Endothelial cell (in vitro differentiated cells): ENCODE results near the gene LTC4S. TPM values are rescaled to one million over a fixed set of nuclear protein-coding genes. Genes with fewer than 3 reads are reported as not detected.

Experiments
- DNase-seq: peaks from one replicate; pipeline ENCODE4 v3.0.0; 2021; ENCODE audit warnings: low spot score
- H3K27ac Mint-ChIP-seq: one replicate; pipeline ENCODE4 v1.8.0; 2021; ENCODE audit warnings: mixed read lengths, inconsistent platforms; ENCODE audit not compliant: unreplicated experiment
- H3K27me3 Mint-ChIP-seq: one replicate; pipeline ENCODE4 v1.8.0; 2021; ENCODE audit warnings: mild to moderate bottlenecking, moderate library complexity, mixed read lengths, inconsistent platforms; ENCODE audit not compliant: unreplicated experiment
- H3K36me3 Mint-ChIP-seq: one replicate; pipeline ENCODE4 v1.8.0; 2021; ENCODE audit warnings: mild to moderate bottlenecking, low read depth, mixed read lengths, inconsistent platforms; ENCODE audit not compliant: unreplicated experiment
- H3K4me1 Mint-ChIP-seq: one replicate; pipeline ENCODE4 v1.8.0; 2021; ENCODE audit warnings: mild to moderate bottlenecking, mixed read lengths, inconsistent platforms; ENCODE audit not compliant: unreplicated experiment
- H3K4me3 Mint-ChIP-seq: one replicate; pipeline ENCODE4 v1.8.0; 2021; ENCODE audit warnings: mild to moderate bottlenecking, mixed read lengths, inconsistent platforms; ENCODE audit not compliant: unreplicated experiment
- H3K9me3 Mint-ChIP-seq: one replicate; pipeline ENCODE4 v1.8.0; 2021; ENCODE audit warnings: mixed read lengths, inconsistent platforms; ENCODE audit not compliant: unreplicated experiment
- total RNA-seq: library from RNA; stranded (reverse); fragmentation: NEBNext Ultra II Directional; extraction: Animal tissue kit (Norgen Biotek cat#: 25700); gene quantifications from one replicate; pipeline ENCODE4 v1.2.1, GENCODE V29; 2021; ENCODE audit not compliant: unreplicated experiment
- TF ChIP-seq, protein P1 (sequence below): fragments of 200-600 bp; sonication (generic); IDR thresholded peaks from one replicate; pipeline ENCODE4 v1.5.0; 2021; ENCODE audit warnings: antibody characterized with exemption; ENCODE audit not compliant: unreplicated experiment

The LTC4S gene
- total RNA-seq, 1 donor from 2014 or later: 1.0 TPM

DNA sequence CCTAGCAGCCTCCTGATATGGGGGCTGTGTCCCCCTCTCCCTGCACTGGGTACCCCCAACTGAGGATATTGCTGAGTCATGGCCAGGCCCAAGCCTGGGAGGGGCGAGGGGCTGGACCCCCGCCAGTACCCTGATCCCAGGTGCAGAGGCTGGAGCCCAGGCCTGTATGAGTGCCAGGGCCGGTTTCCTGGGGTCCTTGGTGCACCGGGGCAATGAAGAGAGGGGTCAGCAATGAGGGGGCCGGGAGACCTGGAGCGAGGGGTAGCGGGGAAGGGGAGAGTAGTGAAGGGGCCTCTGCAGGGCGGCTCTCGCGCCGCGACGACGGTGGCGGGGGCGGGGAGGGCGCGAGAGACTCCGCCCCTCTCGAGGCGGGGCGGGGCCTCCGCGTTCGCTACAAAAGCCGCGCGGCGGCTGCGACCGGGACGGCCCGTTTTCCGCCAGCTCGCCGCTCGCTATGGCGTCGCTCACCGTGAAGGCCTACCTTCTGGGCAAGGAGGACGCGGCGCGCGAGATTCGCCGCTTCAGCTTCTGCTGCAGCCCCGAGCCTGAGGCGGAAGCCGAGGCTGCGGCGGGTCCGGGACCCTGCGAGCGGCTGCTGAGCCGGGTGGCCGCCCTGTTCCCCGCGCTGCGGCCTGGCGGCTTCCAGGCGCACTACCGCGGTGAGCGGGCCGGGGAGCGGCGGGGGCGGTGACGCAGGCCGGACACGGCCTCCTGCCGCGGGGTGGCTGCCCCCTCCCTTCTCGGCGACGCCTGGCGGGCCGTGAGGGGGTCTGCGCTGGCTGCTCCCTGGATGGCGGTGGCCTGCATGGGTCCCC, 26.9 kb downstream of the LTC4S start, which contains the start of gene SQSTM1:
Gene SQSTM1, plus strand, starts transcription at position 423 of the 815 bp plus-strand sequence. Its CDS starts 32 bp downstream, at position 455.
- TF ChIP-seq, protein P1, sequence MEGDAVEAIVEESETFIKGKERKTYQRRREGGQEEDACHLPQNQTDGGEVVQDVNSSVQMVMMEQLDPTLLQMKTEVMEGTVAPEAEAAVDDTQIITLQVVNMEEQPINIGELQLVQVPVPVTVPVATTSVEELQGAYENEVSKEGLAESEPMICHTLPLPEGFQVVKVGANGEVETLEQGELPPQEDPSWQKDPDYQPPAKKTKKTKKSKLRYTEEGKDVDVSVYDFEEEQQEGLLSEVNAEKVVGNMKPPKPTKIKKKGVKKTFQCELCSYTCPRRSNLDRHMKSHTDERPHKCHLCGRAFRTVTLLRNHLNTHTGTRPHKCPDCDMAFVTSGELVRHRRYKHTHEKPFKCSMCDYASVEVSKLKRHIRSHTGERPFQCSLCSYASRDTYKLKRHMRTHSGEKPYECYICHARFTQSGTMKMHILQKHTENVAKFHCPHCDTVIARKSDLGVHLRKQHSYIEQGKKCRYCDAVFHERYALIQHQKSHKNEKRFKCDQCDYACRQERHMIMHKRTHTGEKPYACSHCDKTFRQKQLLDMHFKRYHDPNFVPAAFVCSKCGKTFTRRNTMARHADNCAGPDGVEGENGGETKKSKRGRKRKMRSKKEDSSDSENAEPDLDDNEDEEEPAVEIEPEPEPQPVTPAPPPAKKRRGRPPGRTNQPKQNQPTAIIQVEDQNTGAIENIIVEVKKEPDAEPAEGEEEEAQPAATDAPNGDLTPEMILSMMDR: peak; percentile 40
- Mint-ChIP-seq H3K27me3 (peaks cover 17% of the 10 kb centered on the region), H3K36me3 (peaks cover 24% of the 10 kb centered on the region), H3K4me1 (peaks cover 15% of the 10 kb centered on the region), H3K9me3 (no peaks in the 10 kb centered on the region), H3K4me3 (peak within 1 kb of the TSS; percentile 95), H3K27ac (peak within 1 kb of the TSS; percentile 88)
- DNase-seq: peak; percentile 77

DNA sequence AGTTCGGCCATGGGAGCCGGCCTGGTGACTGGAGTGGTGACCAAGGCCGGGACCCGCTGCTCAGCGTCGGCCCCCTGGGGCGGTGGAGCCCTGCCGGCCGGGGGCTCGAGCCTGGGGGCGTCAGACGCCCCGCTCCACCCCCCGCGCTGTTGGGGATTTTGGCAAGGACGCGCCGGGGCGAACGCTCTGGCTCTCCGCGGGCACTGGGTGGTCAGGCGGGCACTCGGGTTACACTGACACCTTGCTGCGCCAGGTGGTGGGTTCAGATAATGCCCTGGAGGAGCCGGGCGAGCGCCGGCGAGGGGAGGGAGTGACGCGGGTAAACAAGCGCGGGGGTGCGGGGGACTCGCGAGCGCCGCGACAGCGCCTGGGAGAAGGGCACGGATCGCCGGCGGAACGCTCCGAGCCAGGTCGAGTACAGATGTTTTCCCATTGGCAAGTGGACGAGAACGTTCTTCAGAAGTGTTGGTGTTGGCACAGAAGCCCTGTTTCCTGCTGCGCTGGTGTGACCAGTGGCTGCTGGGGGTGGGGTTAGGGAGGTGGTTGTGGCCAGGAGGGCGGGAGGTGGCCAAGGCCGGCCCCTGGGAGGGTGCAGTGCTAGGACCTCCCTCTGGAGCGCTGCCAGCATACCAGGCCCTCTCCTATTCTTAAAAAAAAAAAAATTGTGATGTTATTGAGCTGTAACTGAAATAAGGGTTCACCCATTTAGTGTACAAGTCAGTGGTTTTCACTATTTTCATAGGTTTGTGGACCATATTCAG, 27.7 kb downstream of the LTC4S start:
- H3K4me3 Mint-ChIP-seq: peak overlapping the region; percentile 95
- peaks cover 14% of the 10 kb centered on the region for H3K4me1 Mint-ChIP-seq
- H3K27ac Mint-ChIP-seq: peak overlapping the region; percentile 88
- DNase-seq: peak; percentile 86
- peaks cover 17% of the 10 kb centered on the region for H3K27me3 Mint-ChIP-seq
- H3K9me3 Mint-ChIP-seq: no peaks in the 10 kb centered on the region
- TF ChIP-seq, protein P1: no peak
- H3K36me3 Mint-ChIP-seq: peaks cover 30% of the 10 kb centered on the region

DNA sequence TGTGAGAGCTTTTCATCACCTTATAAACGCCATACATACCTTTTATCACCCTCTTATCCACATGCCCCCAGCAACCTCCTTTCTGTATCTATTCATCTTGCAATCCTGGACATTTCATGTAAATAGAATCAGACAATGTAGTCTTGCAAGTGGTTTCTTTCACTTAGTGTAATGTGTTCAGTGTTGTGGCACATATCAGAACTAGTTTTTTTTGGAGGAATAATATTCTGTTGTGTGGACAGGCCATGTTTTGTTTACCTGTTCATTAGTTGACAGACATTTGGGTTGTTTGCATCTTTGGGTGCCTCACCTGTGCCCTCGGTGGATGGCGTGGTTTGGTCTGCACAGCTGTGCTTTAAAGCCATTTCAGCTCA, 28.3 kb downstream of the LTC4S start:
- Mint-ChIP-seq H3K27me3 (peaks cover 17% of the 10 kb centered on the region), H3K36me3 (peaks cover 35% of the 10 kb centered on the region), H3K9me3 (no peaks in the 10 kb centered on the region), H3K4me1 (peaks cover 14% of the 10 kb centered on the region), H3K27ac (no peak overlapping the region), H3K4me3 (peak overlapping the region; percentile 95)
- TF ChIP-seq, protein P1: no peak
- no peak for DNase-seq

DNA sequence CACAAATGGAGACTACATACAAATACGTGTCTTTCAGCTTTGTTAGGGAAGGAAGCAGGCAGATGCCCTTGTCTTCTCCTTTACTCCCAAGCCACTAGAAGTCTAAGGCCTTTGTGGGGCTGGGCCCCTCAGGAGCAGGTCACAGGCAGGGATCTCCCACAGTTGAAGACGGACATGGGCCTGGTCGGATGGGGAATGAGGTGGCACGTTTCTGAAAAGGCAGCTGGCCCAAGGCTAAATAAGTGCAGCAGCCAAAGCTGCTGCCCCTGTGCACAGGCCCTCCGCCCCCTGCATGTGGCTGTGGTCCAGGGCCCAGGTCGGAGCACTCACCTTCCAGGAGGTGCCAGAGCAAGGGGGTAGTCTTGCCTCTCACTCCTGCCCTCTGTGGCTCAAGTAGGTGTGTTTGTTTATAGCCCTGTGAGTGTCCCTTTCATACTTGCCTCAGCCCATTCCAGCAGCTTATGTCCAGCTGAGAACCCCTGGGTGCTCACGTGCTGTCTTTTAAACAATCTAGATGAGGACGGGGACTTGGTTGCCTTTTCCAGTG, 28.7 kb downstream of the LTC4S start:
- H3K36me3 Mint-ChIP-seq: peaks cover 38% of the 10 kb centered on the region

More for the DNA sequence above, 28.7 kb downstream of the LTC4S start:
- Mint-ChIP-seq H3K27me3 (peaks cover 17% of the 10 kb centered on the region), H3K27ac (peak overlapping the region; percentile 48), H3K4me3 (peak overlapping the region; percentile 95), H3K4me1 (peaks cover 14% of the 10 kb centered on the region), H3K9me3 (no peaks in the 10 kb centered on the region)
- TF ChIP-seq, protein P1: no peak
- no peak for DNase-seq
